NCI-H2107 treated with DMSO at 0.1 percent for 48 hours (cell line): ENCODE data around the gene MAGEB3.
"Not testable (repeated sequence)": the region's sequence is repeated elsewhere in the genome, so short reads cannot be mapped to it uniquely, and the experiment has no call there.

Experiments
- DNase-seq: peaks from one replicate; lab custom pipeline; 2025; ENCODE audit not compliant: unreplicated experiment; lab: John Stamatoyannopoulos, UW

MAGEB3 gene, protein sequence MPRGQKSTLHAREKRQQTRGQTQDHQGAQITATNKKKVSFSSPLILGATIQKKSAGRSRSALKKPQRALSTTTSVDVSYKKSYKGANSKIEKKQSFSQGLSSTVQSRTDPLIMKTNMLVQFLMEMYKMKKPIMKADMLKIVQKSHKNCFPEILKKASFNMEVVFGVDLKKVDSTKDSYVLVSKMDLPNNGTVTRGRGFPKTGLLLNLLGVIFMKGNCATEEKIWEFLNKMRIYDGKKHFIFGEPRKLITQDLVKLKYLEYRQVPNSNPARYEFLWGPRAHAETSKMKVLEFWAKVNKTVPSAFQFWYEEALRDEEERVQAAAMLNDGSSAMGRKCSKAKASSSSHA

GRCh38 chrX:30230395-30230794 is at the start of gene MAGEB3:
MAGEB3 (plus strand) TSS chrX:30230657; CDS start chrX:30235925, 5,268 bp downstream.
- DNase-seq = no peak

DNA sequence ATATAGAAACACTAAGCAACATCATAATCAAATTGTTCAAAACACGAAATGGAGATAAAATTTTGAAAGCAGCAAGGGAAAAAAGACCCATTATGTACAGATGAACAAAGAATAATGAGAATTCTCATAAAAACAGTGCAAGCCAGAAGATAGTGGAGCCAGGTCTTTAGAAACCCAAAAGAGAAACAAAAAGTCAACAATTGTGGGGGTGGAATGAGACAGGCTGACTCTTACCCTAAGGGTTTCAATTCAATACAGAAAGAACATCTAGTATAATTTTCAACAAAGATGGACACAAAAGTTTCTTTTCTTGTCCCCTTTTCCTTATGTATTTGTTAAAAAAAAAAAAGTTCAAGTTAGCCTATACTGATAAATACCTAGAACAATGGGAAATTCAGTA is 49.1 kb upstream of the MAGEB3 start:
- no peak for DNase-seq

GRCh38 chrX:30183554-30183953 is 46.9 kb upstream of the MAGEB3 start:
- no peak for DNase-seq

DNA sequence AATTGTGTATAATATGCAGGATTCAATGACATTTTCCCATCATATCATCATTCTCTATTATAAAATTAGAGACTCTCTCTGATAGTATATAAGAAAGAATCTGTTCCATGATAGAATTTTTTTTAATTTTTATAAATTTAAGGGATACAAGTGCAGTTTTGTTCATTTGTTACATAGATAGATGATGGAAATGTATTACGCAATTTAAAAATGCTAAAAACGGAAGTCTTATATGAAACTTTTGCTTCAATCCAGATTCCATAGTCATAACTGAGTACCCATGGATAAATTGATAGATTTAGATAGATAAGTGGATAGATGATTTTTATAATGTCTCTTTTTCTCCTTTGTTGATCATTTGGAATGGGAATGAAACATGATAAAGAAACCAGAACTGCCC is 40.0 kb upstream of the MAGEB3 start:
- DNase-seq = no peak

GRCh38 chrX:30193910-30194309 is 36.5 kb upstream of the MAGEB3 start:
- not testable (repeated sequence) for DNase-seq

- DNase-seq = peak; percentile 1
Observed at GRCh38 chrX:30196322-30196721, 34.1 kb upstream of the MAGEB3 start.

GRCh38 chrX:30212172-30212571 is 18.3 kb upstream of the MAGEB3 start:
- DNase-seq = no peak

GRCh38 chrX:30215357-30215843 is 15.1 kb upstream of the MAGEB3 start, which contains the start of gene MAGEB2:
MAGEB2 (plus strand) TSS chrX:30215563; CDS start chrX:30218581, 3,018 bp downstream.
- DNase-seq = no peak

GRCh38 chrX:30217465-30217864 is 13.0 kb upstream of the MAGEB3 start:
- DNase-seq = no peak

- no peak for DNase-seq
Observed at GRCh38 chrX:30219372-30219771, 11.1 kb upstream of the MAGEB3 start.

DNA sequence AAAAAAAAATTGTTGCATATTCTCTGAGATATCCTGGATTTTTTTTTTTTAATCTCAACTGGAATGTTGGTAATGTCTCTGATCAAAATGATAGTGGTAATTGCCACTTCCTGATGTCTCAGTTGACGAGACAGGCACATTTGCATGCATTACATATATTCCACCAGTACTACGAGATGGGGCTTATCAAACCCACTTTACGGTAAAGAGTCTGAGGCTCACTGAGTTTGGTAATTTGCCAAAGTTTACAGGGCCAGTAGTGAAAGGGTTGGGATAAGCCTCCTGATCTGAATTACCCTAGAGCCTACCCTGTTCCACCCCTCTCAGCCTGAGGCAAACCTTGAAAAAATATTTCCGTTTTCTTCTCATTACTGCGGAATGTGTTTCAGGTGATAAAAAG is 9.8 kb upstream of the MAGEB3 start:
- DNase-seq = no peak

GRCh38 chrX:30224536-30224935 is 5.9 kb upstream of the MAGEB3 start:
- DNase-seq = no peak

DNA sequence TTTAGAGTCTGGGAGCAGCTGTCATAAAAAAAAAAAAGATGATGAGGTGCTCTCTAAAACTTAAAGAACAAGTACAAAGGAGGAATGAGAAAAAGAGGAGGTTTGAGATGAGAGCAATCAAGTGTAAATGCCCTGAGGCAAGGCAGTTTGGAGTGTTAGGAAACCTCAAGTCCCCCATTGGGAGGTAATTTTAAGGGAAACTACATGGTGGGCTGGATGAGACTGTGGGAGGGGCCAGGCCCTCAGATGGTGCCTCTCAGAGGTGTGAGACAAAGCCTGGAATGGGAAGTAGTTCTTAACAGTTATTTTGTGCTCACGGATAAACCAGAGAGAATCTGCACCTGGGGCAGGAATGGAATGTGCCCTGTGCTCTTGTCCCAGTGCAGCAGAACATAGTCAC is 1.9 kb upstream of the MAGEB3 start:
- no peak for DNase-seq

DNA sequence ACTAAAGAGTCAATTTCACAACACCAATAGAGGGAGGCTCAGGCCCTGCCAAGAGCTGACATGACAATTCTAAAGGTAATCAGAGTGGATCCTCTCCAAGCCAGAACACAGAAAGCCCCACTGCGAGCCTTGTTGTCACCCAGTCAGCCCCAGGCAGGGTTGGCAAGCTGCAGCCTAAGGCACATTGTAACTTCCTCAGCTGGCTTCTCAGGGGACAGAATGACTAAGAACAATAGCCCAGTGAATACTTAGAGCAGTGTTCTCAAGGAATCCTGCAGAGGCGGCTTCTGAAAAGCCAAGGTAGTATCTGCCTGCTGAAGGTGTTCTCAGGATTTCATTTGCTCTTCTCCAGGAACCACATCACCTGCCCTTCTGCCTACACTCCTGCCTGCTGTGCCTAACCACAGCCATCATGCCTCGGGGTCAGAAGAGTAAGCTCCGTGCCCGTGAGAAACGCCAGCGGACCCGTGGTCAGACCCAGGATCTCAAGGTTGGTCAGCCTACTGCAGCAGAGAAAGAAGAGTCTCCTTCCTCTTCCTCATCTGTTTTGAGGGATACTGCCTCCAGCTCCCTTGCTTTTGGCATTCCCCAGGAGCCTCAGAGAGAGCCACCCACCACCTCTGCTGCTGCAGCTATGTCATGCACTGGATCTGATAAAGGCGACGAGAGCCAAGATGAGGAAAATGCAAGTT is 11.4 kb downstream of the MAGEB3 start, which contains the start of gene MAGEB4:
TSS of gene MAGEB4 (plus strand) at position 277 of the 692 bp plus-strand sequence. CDS start at position 413, 136 bp downstream.
- no peak for DNase-seq

- DNase-seq = no peak
Observed at GRCh38 chrX:30246769-30247489, 16.5 kb downstream of the MAGEB3 start, which contains the start of gene MAGEB1. MAGEB1 (plus strand) TSS chrX:30247146; CDS start chrX:30250494, 3,348 bp downstream.

- no peak for DNase-seq
Observed at GRCh38 chrX:30248854-30249253, 18.4 kb downstream of the MAGEB3 start.

GRCh38 chrX:30253257-30253656 is 22.8 kb downstream of the MAGEB3 start:
- no peak for DNase-seq

GRCh38 chrX:30259927-30260326 is 29.5 kb downstream of the MAGEB3 start:
- no peak for DNase-seq

DNA sequence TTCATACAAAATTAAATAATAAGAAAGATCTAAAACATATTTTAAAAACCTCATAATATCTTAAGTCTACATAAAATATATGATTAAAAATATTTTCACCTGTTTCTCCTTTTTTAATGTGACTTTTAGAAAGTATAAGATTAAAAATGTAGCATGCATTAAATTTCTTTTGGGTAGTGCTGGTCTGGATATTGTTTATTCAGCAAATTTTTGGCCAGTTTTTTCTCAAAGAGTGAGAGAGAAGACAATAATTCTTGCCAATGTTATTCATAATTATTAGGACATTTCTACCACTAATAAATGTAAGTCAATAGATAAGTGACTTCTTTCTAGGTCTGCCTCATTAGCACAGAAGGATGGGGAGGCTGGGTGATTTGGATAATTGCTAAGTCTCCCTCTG is 30.6 kb downstream of the MAGEB3 start:
- DNase-seq = no peak

DNA sequence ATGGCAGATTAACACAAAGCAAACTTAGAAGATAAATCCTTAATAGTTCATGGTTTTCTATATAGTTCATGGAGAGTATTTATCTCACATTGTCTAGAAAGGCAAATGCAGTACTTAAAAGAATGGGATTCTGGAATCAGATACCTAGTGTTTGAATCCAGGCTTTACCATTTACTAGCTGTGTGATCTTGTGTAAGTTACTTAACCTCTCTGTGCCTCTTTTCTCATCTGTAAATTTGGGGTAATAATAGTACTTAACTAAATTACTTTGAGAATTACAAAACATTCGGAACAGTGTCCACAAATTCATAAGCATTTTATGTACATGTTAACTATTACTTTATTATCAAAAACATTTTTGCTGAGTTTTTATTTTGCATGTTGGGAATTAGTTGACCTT is 32.3 kb downstream of the MAGEB3 start:
- no peak for DNase-seq

DNA sequence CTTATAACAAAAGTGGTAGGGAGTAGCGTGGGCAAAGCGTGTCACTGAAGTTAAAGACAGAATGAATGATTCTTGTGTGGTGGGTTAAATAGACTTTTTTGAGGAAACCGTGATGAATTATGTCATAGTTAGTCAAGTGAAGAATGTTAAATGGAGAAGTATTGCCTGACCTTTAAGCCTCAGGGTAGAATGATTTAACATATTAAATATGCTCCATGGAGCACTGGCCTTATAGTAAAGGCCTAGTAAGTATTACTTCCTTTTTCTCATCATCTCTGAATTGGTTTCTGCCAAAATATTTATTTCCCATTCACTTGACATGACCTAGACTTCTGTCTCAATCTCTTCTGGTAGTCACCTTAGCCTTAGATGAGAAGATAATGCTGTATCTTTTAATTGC is 40.2 kb downstream of the MAGEB3 start:
- DNase-seq = no peak
